ENCODE measurements around the gene GATB. TPM values are rescaled to one million over a fixed set of nuclear protein-coding genes. Genes with fewer than 3 reads are reported as not detected.

Gene GATB
- total and polyA plus RNA-seq, 5 donors, result 87.5 to 182 (median 94.1) TPM

DNA sequence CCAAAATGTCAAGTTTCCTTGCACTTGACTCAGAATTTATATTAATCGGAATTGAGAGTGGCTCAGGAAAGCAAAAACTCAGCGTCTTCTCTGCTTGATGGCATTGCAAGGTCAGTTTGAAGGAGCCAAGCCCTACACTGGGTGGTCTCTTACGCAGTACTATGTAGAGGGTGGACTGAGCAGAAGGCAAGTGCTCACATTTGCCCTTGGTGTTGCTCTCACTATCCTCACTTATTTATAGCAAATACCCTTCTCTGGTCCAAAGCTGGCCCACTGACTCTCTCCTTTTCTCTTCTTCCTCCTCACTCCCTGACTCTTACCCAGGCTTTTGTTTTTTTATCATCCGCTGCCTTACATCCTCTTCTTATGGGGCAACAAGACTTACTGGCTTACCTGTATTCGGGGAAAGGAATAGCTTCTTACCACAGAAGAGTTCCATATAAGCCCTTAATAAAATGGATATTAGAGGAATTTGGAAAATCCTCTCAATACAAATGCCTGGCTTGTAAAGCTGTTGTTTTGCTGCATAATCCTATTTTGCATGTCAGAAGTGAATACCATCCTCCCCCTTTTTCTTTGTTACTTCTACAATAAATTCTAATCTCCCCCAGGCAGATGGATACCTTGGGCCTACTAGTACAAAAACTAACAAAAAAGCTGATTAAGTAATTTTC, 24.8 kb upstream of the GATB start:
- intact Hi-C loops (cut with DNase I), result no loop called here
- no peak overlapping the region for H3K27ac ChIP-seq (ENCODE audit: low read length)
- H3K27me3 ChIP-seq (ENCODE audit: control insufficient read depth, insufficient read depth), result no peaks in the 10 kb centered on the region
- DNase-seq, result no peak
- no peak overlapping the region for H3K4me3 ChIP-seq (ENCODE audit: low read length)
- no peaks in the 10 kb centered on the region for H3K9me3 ChIP-seq (ENCODE audit: control insufficient read depth, low read length)
- ATAC-seq, result no peak
- WGBS, result 82% methylated on average over 5 of the region's 5 CpGs
- no peaks in the 10 kb centered on the region for H3K4me1 ChIP-seq (ENCODE audit: control insufficient read depth, insufficient read depth, low read length)

DNA sequence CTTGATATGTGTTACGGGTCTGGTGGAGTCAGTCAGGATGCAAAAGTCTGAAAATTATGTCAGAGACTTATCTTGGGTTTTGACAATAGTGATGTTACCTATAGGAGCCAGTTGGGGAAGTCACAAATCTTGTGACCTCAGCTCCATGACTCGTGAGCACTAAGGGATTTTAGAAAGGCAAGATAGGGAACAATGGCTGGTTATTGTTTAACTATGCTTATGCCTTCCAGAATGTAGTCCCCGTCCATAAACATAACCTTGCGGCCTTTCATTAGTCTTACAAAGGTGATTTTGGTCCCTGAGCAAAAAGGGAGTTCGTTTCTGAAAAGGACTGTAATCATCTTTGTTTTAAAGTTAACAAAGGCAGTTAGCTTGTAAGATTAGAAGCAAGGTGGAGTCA, 23.9 kb upstream of the GATB start:
- Histone ChIP-seq H3K4me3 (ENCODE audit: low read length) (no peak overlapping the region), H3K27ac (ENCODE audit: low read length) (no peak overlapping the region), H3K9me3 (ENCODE audit: control insufficient read depth, low read length) (no peaks in the 10 kb centered on the region), H3K27me3 (ENCODE audit: control insufficient read depth, insufficient read depth) (no peaks in the 10 kb centered on the region), H3K4me1 (ENCODE audit: control insufficient read depth, insufficient read depth, low read length) (no peaks in the 10 kb centered on the region)
- intact Hi-C loops (cut with DNase I), result no loop called here
- ATAC-seq (no peak), DNase-seq (no peak)
- 71% methylated on average over 5 of the region's 5 CpGs for WGBS

DNA sequence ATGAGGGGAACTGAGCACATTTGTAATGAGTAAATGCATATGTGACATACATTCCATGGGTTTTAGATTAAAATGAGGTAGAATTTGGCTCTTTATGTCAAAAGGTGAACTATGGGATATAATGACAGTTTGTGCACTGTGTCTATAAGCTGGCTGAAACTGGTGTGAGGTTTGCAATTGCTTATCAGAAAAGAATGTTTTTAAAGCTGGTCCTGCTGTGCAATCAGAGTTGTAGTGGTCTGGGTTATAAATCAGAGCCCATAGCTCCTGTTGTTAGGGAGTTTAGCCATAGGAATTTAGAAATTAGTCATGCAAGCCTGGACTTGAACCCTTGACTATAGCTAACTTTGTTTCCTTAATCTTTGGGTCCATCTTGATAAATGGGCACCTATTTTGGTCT, 23.1 kb upstream of the GATB start:
- intact Hi-C loops (cut with DNase I), result no loop called here
- DNase-seq, result no peak
- H3K27me3 ChIP-seq (ENCODE audit: control insufficient read depth, insufficient read depth), result no peaks in the 10 kb centered on the region
- no peak overlapping the region for H3K27ac ChIP-seq (ENCODE audit: low read length)
- H3K4me1 ChIP-seq (ENCODE audit: control insufficient read depth, insufficient read depth, low read length), result no peaks in the 10 kb centered on the region
- H3K4me3 ChIP-seq (ENCODE audit: low read length), result no peak overlapping the region
- ATAC-seq, result no peak
- H3K9me3 ChIP-seq (ENCODE audit: control insufficient read depth, low read length), result no peaks in the 10 kb centered on the region

DNA sequence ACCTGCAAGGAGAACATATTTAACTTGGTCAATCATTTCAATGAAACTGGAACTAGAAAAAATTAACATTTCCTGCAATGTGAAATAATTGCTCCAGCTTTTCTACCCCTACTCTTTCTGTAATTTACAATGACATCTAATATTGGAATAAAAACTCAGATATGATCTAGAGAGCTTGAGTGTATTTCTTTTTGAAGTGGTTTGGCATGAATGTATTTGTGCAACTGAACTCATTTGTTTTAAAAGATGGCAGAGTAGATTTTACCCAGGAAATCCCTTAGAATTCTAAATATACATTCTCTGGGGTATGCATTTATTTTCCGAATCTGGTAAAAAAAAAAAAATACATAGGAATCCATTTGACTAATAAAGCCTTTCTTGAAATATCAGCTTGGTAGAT, 21.5 kb upstream of the GATB start:
- DNase-seq (no peak), ATAC-seq (no peak)
- WGBS, result 79% methylated on average over 1 of the region's 1 CpG
- Histone ChIP-seq H3K4me3 (ENCODE audit: low read length) (no peak overlapping the region), H3K9me3 (ENCODE audit: control insufficient read depth, low read length) (no peaks in the 10 kb centered on the region), H3K27ac (ENCODE audit: low read length) (no peak overlapping the region), H3K27me3 (ENCODE audit: control insufficient read depth, insufficient read depth) (no peaks in the 10 kb centered on the region), H3K4me1 (ENCODE audit: control insufficient read depth, insufficient read depth, low read length) (no peaks in the 10 kb centered on the region)
- intact Hi-C loops (cut with DNase I), result no loop called here

- H3K4me3 ChIP-seq (ENCODE audit: low read length), result no peak overlapping the region
- no peaks in the 10 kb centered on the region for H3K9me3 ChIP-seq (ENCODE audit: control insufficient read depth, low read length)
- no peaks in the 10 kb centered on the region for H3K4me1 ChIP-seq (ENCODE audit: control insufficient read depth, insufficient read depth, low read length)
- ATAC-seq (peak; percentile 93 to 96), DNase-seq (peak; percentile 30 to 59 (median 58))
- WGBS, result 51% methylated on average over 5 of the region's 5 CpGs
- H3K27ac ChIP-seq (ENCODE audit: low read length), result peak overlapping the region; percentile 49
- intact Hi-C loops (cut with DNase I), result no loop called here
- H3K27me3 ChIP-seq (ENCODE audit: control insufficient read depth, insufficient read depth), result no peaks in the 10 kb centered on the region
Observed at GRCh38 chr4:151781026-151781425, 20.2 kb upstream of the GATB start.

- Histone ChIP-seq H3K27ac (ENCODE audit: low read length) (no peak overlapping the region), H3K9me3 (ENCODE audit: control insufficient read depth, low read length) (no peaks in the 10 kb centered on the region), H3K4me3 (ENCODE audit: low read length) (no peak overlapping the region), H3K4me1 (ENCODE audit: control insufficient read depth, insufficient read depth, low read length) (no peaks in the 10 kb centered on the region), H3K27me3 (ENCODE audit: control insufficient read depth, insufficient read depth) (no peaks in the 10 kb centered on the region)
- ATAC-seq (no peak), DNase-seq (no peak)
- 71% methylated on average over 1 of the region's 1 CpG for WGBS
- intact Hi-C loops (cut with DNase I), result loop anchor here in 1 of 4 donors (10.0 kb wide), 1 partner anchor 577 kb away; no protein-coding TSS in a partner anchor
Observed at GRCh38 chr4:151777471-151777870, 16.7 kb upstream of the GATB start.

- no peak for DNase-seq
- no peak overlapping the region for H3K4me3 ChIP-seq (ENCODE audit: low read length)
- intact Hi-C loops (cut with DNase I), result loop anchor here in 1 of 4 donors (10.0 kb wide), 1 partner anchor 580 kb away; no protein-coding TSS in a partner anchor
Observed at GRCh38 chr4:151774324-151774723, 13.5 kb upstream of the GATB start.

GRCh38 chr4:151772274-151772673, 11.5 kb upstream of the GATB start:
- Histone ChIP-seq H3K4me1 (ENCODE audit: control insufficient read depth, insufficient read depth, low read length) (no peaks in the 10 kb centered on the region), H3K27me3 (ENCODE audit: control insufficient read depth, insufficient read depth) (no peaks in the 10 kb centered on the region), H3K27ac (ENCODE audit: low read length) (no peak overlapping the region), H3K4me3 (ENCODE audit: low read length) (no peak overlapping the region), H3K9me3 (ENCODE audit: control insufficient read depth, low read length) (no peaks in the 10 kb centered on the region)
- 50% methylated on average over 3 of the region's 3 CpGs for WGBS
- no peak for ATAC-seq
- intact Hi-C loops (cut with DNase I), result loop anchor here in 1 of 4 donors (10.0 kb wide), 1 partner anchor 583 kb away; no protein-coding TSS in a partner anchor
- no peak for DNase-seq

More at GRCh38 chr4:151774324-151774723, 13.5 kb upstream of the GATB start:
- no peaks in the 10 kb centered on the region for H3K4me1 ChIP-seq (ENCODE audit: control insufficient read depth, insufficient read depth, low read length)
- no peak for ATAC-seq
- H3K27ac ChIP-seq (ENCODE audit: low read length), result no peak overlapping the region
- no peaks in the 10 kb centered on the region for H3K27me3 ChIP-seq (ENCODE audit: control insufficient read depth, insufficient read depth)
- no peaks in the 10 kb centered on the region for H3K9me3 ChIP-seq (ENCODE audit: control insufficient read depth, low read length)

DNA sequence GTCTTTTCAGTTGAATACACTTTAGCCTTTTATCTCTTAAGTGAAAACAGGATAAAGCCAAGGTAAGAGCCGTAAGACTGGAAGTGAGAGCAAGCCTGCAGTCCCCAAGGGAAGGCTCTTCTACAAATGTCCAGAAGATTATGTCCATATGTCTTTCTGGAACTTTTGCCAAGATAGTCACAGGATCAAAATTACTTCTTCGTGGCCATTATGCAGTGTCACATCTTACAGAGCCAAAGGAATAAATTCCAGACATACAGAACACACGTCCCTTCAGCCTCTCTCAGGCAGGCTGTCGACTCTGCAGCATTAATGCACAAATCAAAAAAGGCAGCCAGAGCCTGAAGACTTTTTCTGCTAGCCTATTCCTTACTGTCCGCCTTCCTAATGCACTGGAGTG, 10.9 kb upstream of the GATB start:
- no peak for DNase-seq
- Histone ChIP-seq H3K27me3 (ENCODE audit: control insufficient read depth, insufficient read depth) (no peaks in the 10 kb centered on the region), H3K27ac (ENCODE audit: low read length) (no peak overlapping the region), H3K4me1 (ENCODE audit: control insufficient read depth, insufficient read depth, low read length) (no peaks in the 10 kb centered on the region), H3K4me3 (ENCODE audit: low read length) (no peak overlapping the region), H3K9me3 (ENCODE audit: control insufficient read depth, low read length) (no peaks in the 10 kb centered on the region)
- 37% methylated on average over 5 of the region's 5 CpGs for WGBS
- no peak for ATAC-seq
- intact Hi-C loops (cut with DNase I), result loop anchor here in 1 of 4 donors (10.0 kb wide), 1 partner anchor 583 kb away; no protein-coding TSS in a partner anchor

GRCh38 chr4:151770154-151770553, 9.3 kb upstream of the GATB start:
- Histone ChIP-seq H3K27ac (ENCODE audit: low read length) (no peak overlapping the region), H3K27me3 (ENCODE audit: control insufficient read depth, insufficient read depth) (no peaks in the 10 kb centered on the region), H3K9me3 (ENCODE audit: control insufficient read depth, low read length) (no peaks in the 10 kb centered on the region), H3K4me1 (ENCODE audit: control insufficient read depth, insufficient read depth, low read length) (no peaks in the 10 kb centered on the region), H3K4me3 (ENCODE audit: low read length) (no peak overlapping the region)
- no peak for DNase-seq
- no peak for ATAC-seq
- 81% methylated on average over 1 of the region's 1 CpG for WGBS
- intact Hi-C loops (cut with DNase I), result loop anchor here in 1 of 4 donors (10.0 kb wide), 1 partner anchor 585 kb away; no protein-coding TSS in a partner anchor

DNA sequence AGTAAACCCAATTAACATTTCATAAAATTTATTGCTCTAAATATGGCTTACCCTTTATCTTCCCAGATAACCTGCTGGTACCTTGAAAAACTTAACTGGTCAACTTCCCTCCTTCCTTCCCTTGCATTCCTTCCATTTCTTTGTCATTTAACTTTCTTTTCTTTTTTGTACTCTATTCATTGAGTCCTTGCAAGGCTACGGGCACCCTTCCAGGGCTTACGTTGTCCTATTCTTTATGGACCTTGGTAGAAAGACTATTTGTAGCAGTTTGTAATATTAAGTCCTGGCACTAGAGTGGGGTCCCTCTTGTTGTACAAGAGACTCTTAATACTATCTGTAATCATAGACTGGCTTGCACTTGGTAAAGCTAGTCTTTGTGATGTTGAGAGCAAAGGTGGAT, 8.0 kb upstream of the GATB start:
- no peak for DNase-seq

GRCh38 chr4:151766691-151767090, 5.9 kb upstream of the GATB start:
- intact Hi-C loops (cut with DNase I), result no loop called here
- WGBS, result 83% methylated on average over 4 of the region's 4 CpGs
- no peak for ATAC-seq
- Histone ChIP-seq H3K4me1 (ENCODE audit: control insufficient read depth, insufficient read depth, low read length) (no peaks in the 10 kb centered on the region), H3K4me3 (ENCODE audit: low read length) (no peak overlapping the region), H3K27me3 (ENCODE audit: control insufficient read depth, insufficient read depth) (no peaks in the 10 kb centered on the region), H3K27ac (ENCODE audit: low read length) (no peak overlapping the region), H3K9me3 (ENCODE audit: control insufficient read depth, low read length) (no peaks in the 10 kb centered on the region)
- DNase-seq, result no peak

More for the DNA sequence above, 8.0 kb upstream of the GATB start:
- no peaks in the 10 kb centered on the region for H3K9me3 ChIP-seq (ENCODE audit: control insufficient read depth, low read length)
- H3K27ac ChIP-seq (ENCODE audit: low read length), result no peak overlapping the region
- no peaks in the 10 kb centered on the region for H3K4me1 ChIP-seq (ENCODE audit: control insufficient read depth, insufficient read depth, low read length)
- intact Hi-C loops (cut with DNase I), result no loop called here
- 73% methylated on average over 2 of the region's 2 CpGs for WGBS
- no peak overlapping the region for H3K4me3 ChIP-seq (ENCODE audit: low read length)
- no peaks in the 10 kb centered on the region for H3K27me3 ChIP-seq (ENCODE audit: control insufficient read depth, insufficient read depth)
- no peak for ATAC-seq

Data from right cardiac atrium (tissue), 5 donors.